Fibroblast of lung (primary cell): Measurements from ENCODE around the gene SVEP1.

Source experiments
- CTCF ChIP-seq, 2 donors: IDR thresholded peaks in 1 of 2; conservative IDR thresholded peaks in 1 of 2; 1 replicate in 1 of 2; 2 replicates in 1 of 2; pipeline ENCODE4 v1.5.1; 2011 to 2012; ENCODE audit warnings: low read length in 2 of 2, control low read depth in 1 of 2, inconsistent platforms in 1 of 2, low read depth in 1 of 2, mild to moderate bottlenecking in 1 of 2
- EZH2 ChIP-seq: IDR thresholded peaks from 2 replicates; pipeline ENCODE4 v1.5.1; 2012; ENCODE audit warnings: low read length, control low read depth, mild to moderate bottlenecking; ENCODE audit errors: missing control alignments

DNA sequence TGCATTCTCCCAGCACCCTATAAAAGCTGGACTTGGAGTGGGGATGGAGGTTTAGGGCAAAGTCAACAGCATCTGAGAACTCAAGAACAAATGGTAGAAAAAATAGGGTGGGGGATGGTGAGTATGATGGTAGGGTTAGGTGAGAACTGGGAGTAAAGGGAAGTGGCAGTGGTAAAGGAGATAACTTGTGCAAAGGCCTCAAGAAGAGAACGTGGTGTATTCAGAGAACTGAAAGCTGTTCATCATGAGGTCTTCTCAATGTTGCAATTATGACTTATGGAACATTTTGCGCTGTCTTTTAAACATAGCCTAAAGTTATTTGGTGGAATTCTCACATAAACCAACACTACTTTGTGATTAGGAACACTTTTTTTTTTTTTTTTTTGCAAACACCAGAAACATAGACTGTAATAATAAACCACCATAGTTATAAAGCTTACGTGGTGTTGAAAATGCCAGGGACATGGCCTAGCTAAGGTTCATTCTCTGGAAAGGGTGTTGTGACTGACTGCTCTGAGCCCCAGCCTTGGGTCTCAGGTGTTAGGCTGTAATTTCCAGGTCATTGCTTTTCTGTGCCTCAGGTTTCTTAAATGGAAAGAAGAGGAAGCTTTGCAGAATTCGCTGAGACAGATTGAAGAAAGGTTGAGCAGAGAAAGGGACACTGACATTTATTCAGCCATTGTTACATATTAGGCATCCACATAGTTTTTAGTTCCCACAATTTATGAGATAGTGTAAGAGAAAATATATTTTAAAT, 222.7 kb downstream of the SVEP1 start:
- TF ChIP-seq CTCF (conservative IDR thresholded peaks at IDR 0.05 in 1 of 2, IDR thresholded peaks at IDR 0.05 in 1 of 2; ENCODE audit: low read depth in 1 of 2, low read length in 2 of 2) = no peak
- TF ChIP-seq EZH2 = no peak
